Fibroblast of the aortic adventitia (primary cell): Measurements from ENCODE around the gene SRGAP3. TPM values are rescaled to one million over a fixed set of nuclear protein-coding genes. Genes with fewer than 3 reads are reported as not detected.
A peak's percentile ranks its signal among the peaks of the same experiment; 100 is the strongest.

ENCODE experiments used
- DNase-seq: peaks from one replicate; pipeline ENCODE4 v3.0.0-alpha.2; 2010; ENCODE audit warnings: low read depth
- H3K4me3 ChIP-seq: 2 replicates; pipeline ENCODE4 v1.5.1; 2011; ENCODE audit warnings: low read depth, mild to moderate bottlenecking, control low read depth, low read length, moderate library complexity
- small RNA-seq: library from RNA; depleted of rRNA; stranded (forward); fragments of <200 nt; gene quantifications from one replicate; pipeline ENCODE3, GENCODE V24; 2012
- total RNA-seq: library from RNA; depleted of rRNA; stranded (reverse); fragments of >200 nt; gene quantifications from 2 replicates; pipeline ENCODE4 v1.2.3, GENCODE V29; 2012; ENCODE audit warnings: low replicate concordance
- TF ChIP-seq, protein P1 (sequence below): IDR thresholded peaks from 2 replicates; pipeline ENCODE4 v1.5.1; 2011; ENCODE audit warnings: mild to moderate bottlenecking, low read length, control low read depth, inconsistent platforms; ENCODE audit not compliant: insufficient read depth

SRGAP3 gene
- total RNA-seq, 1 donor = 4.6 TPM

DNA sequence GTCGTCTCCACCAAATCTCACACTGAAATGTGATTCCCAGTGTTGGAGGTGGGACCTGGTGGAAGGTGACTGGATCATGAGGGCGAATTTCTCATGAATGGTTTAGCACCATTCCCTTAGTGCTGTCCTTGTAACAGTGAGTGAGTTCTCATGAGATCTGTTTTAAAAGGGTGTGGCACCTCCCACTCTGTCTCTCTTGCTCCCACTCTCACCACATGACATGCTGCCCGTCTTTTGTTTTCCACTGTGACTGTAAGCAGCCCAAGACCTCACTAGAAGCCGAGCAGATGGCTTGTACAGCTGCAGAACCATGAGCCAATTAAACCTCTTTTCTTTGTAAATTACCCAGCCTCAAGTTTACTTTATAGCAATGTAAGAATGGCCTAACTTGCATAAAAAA lies 307.3 kb downstream of the SRGAP3 start:
- TF ChIP-seq, protein P1, sequence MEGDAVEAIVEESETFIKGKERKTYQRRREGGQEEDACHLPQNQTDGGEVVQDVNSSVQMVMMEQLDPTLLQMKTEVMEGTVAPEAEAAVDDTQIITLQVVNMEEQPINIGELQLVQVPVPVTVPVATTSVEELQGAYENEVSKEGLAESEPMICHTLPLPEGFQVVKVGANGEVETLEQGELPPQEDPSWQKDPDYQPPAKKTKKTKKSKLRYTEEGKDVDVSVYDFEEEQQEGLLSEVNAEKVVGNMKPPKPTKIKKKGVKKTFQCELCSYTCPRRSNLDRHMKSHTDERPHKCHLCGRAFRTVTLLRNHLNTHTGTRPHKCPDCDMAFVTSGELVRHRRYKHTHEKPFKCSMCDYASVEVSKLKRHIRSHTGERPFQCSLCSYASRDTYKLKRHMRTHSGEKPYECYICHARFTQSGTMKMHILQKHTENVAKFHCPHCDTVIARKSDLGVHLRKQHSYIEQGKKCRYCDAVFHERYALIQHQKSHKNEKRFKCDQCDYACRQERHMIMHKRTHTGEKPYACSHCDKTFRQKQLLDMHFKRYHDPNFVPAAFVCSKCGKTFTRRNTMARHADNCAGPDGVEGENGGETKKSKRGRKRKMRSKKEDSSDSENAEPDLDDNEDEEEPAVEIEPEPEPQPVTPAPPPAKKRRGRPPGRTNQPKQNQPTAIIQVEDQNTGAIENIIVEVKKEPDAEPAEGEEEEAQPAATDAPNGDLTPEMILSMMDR = no peak
- DNase-seq = no peak
- H3K4me3 ChIP-seq = no peak overlapping the region

DNA sequence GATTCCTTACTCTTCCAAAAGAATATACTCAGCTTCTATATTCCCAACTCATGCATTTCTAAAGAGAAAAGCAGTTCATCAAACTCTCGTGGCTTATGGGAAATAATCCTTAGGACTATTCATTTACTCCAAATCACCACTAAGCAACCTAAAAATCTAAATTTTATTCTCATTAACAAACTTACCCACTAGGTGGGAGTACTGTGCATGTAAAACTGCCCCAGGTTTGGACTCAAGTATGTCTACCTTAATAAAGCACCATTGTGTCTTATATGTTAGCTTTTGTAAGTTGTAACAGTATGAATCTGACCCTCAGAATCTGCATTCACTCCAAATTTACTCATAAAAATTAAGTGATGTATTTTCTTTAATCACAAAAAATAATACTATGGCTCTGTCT lies 311.4 kb downstream of the SRGAP3 start:
- no peak overlapping the region for H3K4me3 ChIP-seq
- TF ChIP-seq, protein P1 = peak; percentile 53
- DNase-seq = peak; percentile 67

DNA sequence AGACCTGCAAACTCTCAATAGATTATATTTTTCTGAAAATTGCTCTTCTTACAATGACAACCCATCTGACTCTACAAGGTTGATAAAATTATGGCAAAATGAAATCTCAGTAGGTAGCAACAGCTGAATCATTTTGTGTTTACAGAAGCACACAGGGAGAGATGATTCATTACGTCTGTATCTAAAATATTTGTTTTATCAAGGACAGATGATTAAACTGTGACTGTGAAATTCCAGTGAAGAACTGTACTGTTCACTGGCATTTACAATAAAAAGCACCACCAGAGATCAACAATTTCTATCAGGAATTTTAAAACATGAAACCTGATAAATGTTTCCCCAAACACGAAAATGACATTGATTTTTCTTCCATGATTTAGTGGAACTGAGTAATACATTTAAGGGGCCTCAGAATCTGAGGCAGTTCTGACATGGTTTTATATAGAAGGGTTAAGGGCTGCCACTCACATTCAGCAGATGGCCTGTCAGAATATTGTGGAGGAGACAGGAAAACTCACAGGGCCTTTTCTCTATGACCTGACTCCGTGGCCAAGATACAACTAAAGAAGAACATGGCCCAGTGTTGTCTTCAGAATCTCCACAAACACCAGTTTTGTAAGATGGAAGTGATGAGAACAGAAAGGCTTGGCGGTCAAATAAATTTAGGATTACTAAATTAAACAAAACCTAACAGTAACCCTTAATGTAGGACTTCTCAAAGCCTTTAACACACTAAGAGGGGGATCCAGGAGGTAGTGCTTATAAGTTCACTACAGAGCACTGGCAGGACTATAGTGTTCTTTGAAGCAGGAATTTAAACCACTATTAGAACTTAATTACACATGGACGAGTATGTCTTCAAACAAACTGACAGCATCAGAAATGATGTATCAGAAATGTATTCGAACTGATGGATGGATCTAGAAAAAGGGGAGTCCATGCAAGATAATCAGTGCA lies 312.1 kb downstream of the SRGAP3 start:
- DNase-seq = peak; percentile 85
- no peak overlapping the region for H3K4me3 ChIP-seq
- TF ChIP-seq, protein P1 = no peak

DNA sequence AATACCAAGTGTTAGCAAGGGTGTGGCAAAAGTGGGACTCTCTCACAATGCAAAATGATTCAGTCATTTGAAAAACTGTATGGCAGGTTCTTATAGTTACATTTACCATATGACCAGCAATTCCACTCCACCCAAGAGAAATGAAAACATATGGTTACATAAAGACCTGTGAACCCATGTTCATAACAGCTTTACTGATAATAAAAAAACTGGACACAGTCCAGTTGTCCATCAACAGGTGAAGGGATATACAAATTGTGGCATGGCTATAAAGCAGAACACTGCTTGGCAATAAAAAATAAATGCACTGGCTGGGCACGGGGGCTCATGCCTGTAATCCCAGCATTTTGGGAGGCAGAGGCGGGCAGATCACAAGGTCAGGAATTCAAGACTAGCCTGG lies 316.9 kb downstream of the SRGAP3 start:
- DNase-seq = no peak
- TF ChIP-seq, protein P1 = no peak
- H3K4me3 ChIP-seq = no peak overlapping the region

DNA sequence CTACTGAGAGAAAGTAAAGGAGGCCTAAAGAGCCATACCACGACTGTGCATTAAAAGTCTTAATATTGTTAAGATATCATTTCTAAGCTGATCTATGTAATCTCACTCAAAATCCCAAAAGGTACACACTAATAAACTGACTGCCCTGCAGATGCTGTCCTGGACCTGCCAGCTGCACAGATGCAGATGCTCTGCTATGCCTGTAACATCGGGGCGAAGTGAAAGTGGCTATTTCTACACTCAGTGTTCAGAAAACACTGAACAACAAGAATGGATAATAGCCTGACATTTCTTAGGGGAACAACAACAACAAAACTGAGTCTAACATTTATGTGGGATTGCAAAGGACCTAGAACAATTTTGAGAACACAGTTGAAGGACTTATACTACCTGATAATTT lies 318.1 kb downstream of the SRGAP3 start:
- no peak overlapping the region for H3K4me3 ChIP-seq
- TF ChIP-seq, protein P1 = no peak
- peak; percentile 23 for DNase-seq

Small RNA genes lying within 50 kb of the gene (small RNA-seq; reads per million reads assigned to genes)
- not detected for gene RF00416

Other genes starting within 250 kb of the SRGAP3 start
- 31.6 and 48.3 TPM in 2 replicates for gene THUMPD3, start 113.4 kb upstream of the SRGAP3 start, total RNA-seq
- gene SETD5, start 148.0 kb upstream of the SRGAP3 start, total RNA-seq = 62.1 and 80.2 TPM in 2 replicates